HL-60 (cell line): ENCODE results near the gene TCF19.

Experiments used
- CTCF ChIP-seq: IDR thresholded peaks from one replicate; pipeline ENCODE4 v1.5.1; 2011; ENCODE audit warnings: low read length, control low read depth, inconsistent platforms; ENCODE audit not compliant: insufficient read depth
- GABPA ChIP-seq: IDR thresholded peaks from 2 replicates; pipeline ENCODE4 v1.6.1; 2012; ENCODE audit warnings: low read depth
- POLR2AphosphoS5 ChIP-seq: IDR thresholded peaks from 2 replicates; pipeline ENCODE4 v1.6.1; 2012; ENCODE audit warnings: low read depth
- TF ChIP-seq, protein P1 (sequence below): IDR thresholded peaks from 2 replicates; pipeline ENCODE4 v1.6.1; 2012; ENCODE audit warnings: low read depth; ENCODE audit not compliant: insufficient replicate concordance

GRCh38 chr6:31114541-31114878, 43.9 kb upstream of the TCF19 start, which contains the start of gene PSORS1C1:
- TF ChIP-seq CTCF (no peak), GABPA (no peak), POLR2AphosphoS5 (no peak)
- TF ChIP-seq, protein P1, sequence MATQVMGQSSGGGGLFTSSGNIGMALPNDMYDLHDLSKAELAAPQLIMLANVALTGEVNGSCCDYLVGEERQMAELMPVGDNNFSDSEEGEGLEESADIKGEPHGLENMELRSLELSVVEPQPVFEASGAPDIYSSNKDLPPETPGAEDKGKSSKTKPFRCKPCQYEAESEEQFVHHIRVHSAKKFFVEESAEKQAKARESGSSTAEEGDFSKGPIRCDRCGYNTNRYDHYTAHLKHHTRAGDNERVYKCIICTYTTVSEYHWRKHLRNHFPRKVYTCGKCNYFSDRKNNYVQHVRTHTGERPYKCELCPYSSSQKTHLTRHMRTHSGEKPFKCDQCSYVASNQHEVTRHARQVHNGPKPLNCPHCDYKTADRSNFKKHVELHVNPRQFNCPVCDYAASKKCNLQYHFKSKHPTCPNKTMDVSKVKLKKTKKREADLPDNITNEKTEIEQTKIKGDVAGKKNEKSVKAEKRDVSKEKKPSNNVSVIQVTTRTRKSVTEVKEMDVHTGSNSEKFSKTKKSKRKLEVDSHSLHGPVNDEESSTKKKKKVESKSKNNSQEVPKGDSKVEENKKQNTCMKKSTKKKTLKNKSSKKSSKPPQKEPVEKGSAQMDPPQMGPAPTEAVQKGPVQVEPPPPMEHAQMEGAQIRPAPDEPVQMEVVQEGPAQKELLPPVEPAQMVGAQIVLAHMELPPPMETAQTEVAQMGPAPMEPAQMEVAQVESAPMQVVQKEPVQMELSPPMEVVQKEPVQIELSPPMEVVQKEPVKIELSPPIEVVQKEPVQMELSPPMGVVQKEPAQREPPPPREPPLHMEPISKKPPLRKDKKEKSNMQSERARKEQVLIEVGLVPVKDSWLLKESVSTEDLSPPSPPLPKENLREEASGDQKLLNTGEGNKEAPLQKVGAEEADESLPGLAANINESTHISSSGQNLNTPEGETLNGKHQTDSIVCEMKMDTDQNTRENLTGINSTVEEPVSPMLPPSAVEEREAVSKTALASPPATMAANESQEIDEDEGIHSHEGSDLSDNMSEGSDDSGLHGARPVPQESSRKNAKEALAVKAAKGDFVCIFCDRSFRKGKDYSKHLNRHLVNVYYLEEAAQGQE: no peak
